Measurements from ENCODE around the gene FHIT.

Gene FHIT

GRCh38 chr3:60594025-60594424 lies 657.2 kb downstream of the FHIT start:
- H3K9me3 Mint-ChIP-seq: no peaks in the 10 kb centered on the region
- no peak overlapping the region for H3K27ac Mint-ChIP-seq
- H3K36me3 Mint-ChIP-seq (ENCODE audit: low read depth): no peaks in the 10 kb centered on the region
- H3K4me3 Mint-ChIP-seq: no peak overlapping the region
- H3K4me1 Mint-ChIP-seq: peaks cover 4% of the 10 kb centered on the region
- no peaks in the 10 kb centered on the region for H3K27me3 Mint-ChIP-seq (ENCODE audit: low read depth, poor library complexity)
- DNase-seq: no peak
- no peak for TF ChIP-seq CTCF (IDR thresholded peaks at IDR 0.05)

- no peak overlapping the region for H3K4me3 Mint-ChIP-seq
- no peaks in the 10 kb centered on the region for H3K9me3 Mint-ChIP-seq
- no peak for DNase-seq
- H3K36me3 Mint-ChIP-seq (ENCODE audit: low read depth): no peaks in the 10 kb centered on the region
- no peak overlapping the region for H3K27ac Mint-ChIP-seq
- H3K4me1 Mint-ChIP-seq: no peaks in the 10 kb centered on the region
- peaks cover 4% of the 10 kb centered on the region for H3K27me3 Mint-ChIP-seq (ENCODE audit: low read depth, poor library complexity)
- TF ChIP-seq CTCF (IDR thresholded peaks at IDR 0.05): no peak
Observed at GRCh38 chr3:60591267-60591666, 660.0 kb downstream of the FHIT start.

GRCh38 chr3:60588806-60589205 lies 662.4 kb downstream of the FHIT start:
- Mint-ChIP-seq H3K4me1 (no peaks in the 10 kb centered on the region), H3K4me3 (no peak overlapping the region), H3K27ac (no peak overlapping the region), H3K36me3 (ENCODE audit: low read depth) (no peaks in the 10 kb centered on the region), H3K9me3 (no peaks in the 10 kb centered on the region), H3K27me3 (ENCODE audit: low read depth, poor library complexity) (peaks cover 4% of the 10 kb centered on the region)
- DNase-seq: no peak
- TF ChIP-seq CTCF (IDR thresholded peaks at IDR 0.05): no peak

GRCh38 chr3:60585918-60586317 lies 665.3 kb downstream of the FHIT start:
- Mint-ChIP-seq H3K36me3 (ENCODE audit: low read depth) (no peaks in the 10 kb centered on the region), H3K4me1 (no peaks in the 10 kb centered on the region), H3K27me3 (ENCODE audit: low read depth, poor library complexity) (peaks cover 4% of the 10 kb centered on the region), H3K27ac (no peak overlapping the region), H3K9me3 (no peaks in the 10 kb centered on the region), H3K4me3 (no peak overlapping the region)
- no peak for TF ChIP-seq CTCF (IDR thresholded peaks at IDR 0.05)
- no peak for DNase-seq

- no peak for DNase-seq
- Mint-ChIP-seq H3K27ac (no peak overlapping the region), H3K4me3 (no peak overlapping the region), H3K4me1 (no peaks in the 10 kb centered on the region), H3K9me3 (no peaks in the 10 kb centered on the region), H3K36me3 (ENCODE audit: low read depth) (no peaks in the 10 kb centered on the region), H3K27me3 (ENCODE audit: low read depth, poor library complexity) (peaks cover 4% of the 10 kb centered on the region)
- no peak for TF ChIP-seq CTCF (IDR thresholded peaks at IDR 0.05)
Observed at GRCh38 chr3:60584250-60584649, 667.0 kb downstream of the FHIT start.

GRCh38 chr3:60582288-60582687 lies 669.0 kb downstream of the FHIT start:
- DNase-seq: no peak
- no peak overlapping the region for H3K27ac Mint-ChIP-seq

More at GRCh38 chr3:60582288-60582687, 669.0 kb downstream of the FHIT start:
- Mint-ChIP-seq H3K36me3 (ENCODE audit: low read depth) (no peaks in the 10 kb centered on the region), H3K27me3 (ENCODE audit: low read depth, poor library complexity) (no peaks in the 10 kb centered on the region), H3K9me3 (no peaks in the 10 kb centered on the region), H3K4me1 (no peaks in the 10 kb centered on the region), H3K4me3 (no peak overlapping the region)
- TF ChIP-seq CTCF (IDR thresholded peaks at IDR 0.05): no peak
